Activated gamma-delta T cell treated with anti-CD3 and anti-CD28 coated beads, Interleukin-2, amount 50 U/mL, for 16 hours (primary cell): ENCODE data around the gene DDB1.
"Not testable (repeated sequence)": the region's sequence is repeated elsewhere in the genome, so short reads cannot be mapped to it uniquely, and the experiment has no call there.

Source experiments
- DNase-seq: peaks from one replicate; pipeline ENCODE4 v3.0.0-alpha.2; 2020; ENCODE audit warnings: low read depth

DDB1 gene

GRCh38 chr11:61270354-61271076 is 62.4 kb downstream of the DDB1 start:
- no peak for DNase-seq

GRCh38 chr11:61268588-61269250 is 64.2 kb downstream of the DDB1 start:
- DNase-seq = no peak

- DNase-seq = no peak
These were observed 65.5 kb downstream of the DDB1 start for GRCh38 chr11:61267437-61267841.

- DNase-seq = no peak
These were observed 66.3 kb downstream of the DDB1 start for GRCh38 chr11:61266602-61267001.

- no peak for DNase-seq
These were observed 67.5 kb downstream of the DDB1 start for GRCh38 chr11:61265357-61265756.

GRCh38 chr11:61264795-61265194 is 68.1 kb downstream of the DDB1 start:
- no peak for DNase-seq

GRCh38 chr11:61264371-61264770 is 68.5 kb downstream of the DDB1 start:
- DNase-seq = no peak

GRCh38 chr11:61259363-61259762 is 73.5 kb downstream of the DDB1 start:
- no peak for DNase-seq

- no peak for DNase-seq
These were observed 74.4 kb downstream of the DDB1 start for GRCh38 chr11:61258546-61258945.

- DNase-seq = no peak
These were observed 76.0 kb downstream of the DDB1 start for GRCh38 chr11:61256710-61257482.

GRCh38 chr11:61254403-61255025 is 78.4 kb downstream of the DDB1 start:
- peak; percentile 34 for DNase-seq

GRCh38 chr11:61252332-61252731 is 80.6 kb downstream of the DDB1 start:
- not testable (repeated sequence) for DNase-seq

GRCh38 chr11:61250796-61251765 is 81.8 kb downstream of the DDB1 start:
- not testable (repeated sequence) for DNase-seq
